ENCODE measurements around the gene IL12RB1. TPM values are rescaled to one million over a fixed set of nuclear protein-coding genes. Genes with fewer than 3 reads are reported as not detected.

The IL12RB1 gene
- total and polyA plus RNA-seq, 2 of the 13 experiments (the other 11 are each of a cell fraction or from before 2014, with no cell fraction given): 0.03 to 0.04 TPM

- TF ChIP-seq THRA (CRISPR knock-in tag; IDR thresholded peaks at IDR 0.05; ENCODE audit: borderline replicate concordance): no peak
- TF ChIP-seq, protein P1, sequence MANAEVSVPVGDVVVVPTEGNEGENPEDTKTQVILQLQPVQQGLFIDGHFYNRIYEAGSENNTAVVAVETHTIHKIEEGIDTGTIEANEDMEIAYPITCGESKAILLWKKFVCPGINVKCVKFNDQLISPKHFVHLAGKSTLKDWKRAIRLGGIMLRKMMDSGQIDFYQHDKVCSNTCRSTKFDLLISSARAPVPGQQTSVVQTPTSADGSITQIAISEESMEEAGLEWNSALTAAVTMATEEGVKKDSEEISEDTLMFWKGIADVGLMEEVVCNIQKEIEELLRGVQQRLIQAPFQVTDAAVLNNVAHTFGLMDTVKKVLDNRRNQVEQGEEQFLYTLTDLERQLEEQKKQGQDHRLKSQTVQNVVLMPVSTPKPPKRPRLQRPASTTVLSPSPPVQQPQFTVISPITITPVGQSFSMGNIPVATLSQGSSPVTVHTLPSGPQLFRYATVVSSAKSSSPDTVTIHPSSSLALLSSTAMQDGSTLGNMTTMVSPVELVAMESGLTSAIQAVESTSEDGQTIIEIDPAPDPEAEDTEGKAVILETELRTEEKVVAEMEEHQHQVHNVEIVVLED (CRISPR knock-in tag; IDR thresholded peaks at IDR 0.05; ENCODE audit: borderline replicate concordance): no peak
- TF ChIP-seq TOE1 (CRISPR knock-in tag; IDR thresholded peaks at IDR 0.05): no peak
- TF ChIP-seq SMYD3 (CRISPR knock-in tag; IDR thresholded peaks at IDR 0.05): no peak
- TF ChIP-seq CEBPG (CRISPR knock-in tag; IDR thresholded peaks at IDR 0.05): no peak
- no peak for TF ChIP-seq MTA1 (CRISPR knock-in tag; IDR thresholded peaks at IDR 0.05; ENCODE audit: borderline replicate concordance)
- TF ChIP-seq BCL6 (CRISPR knock-in tag; IDR thresholded peaks at IDR 0.05): no peak
- TF ChIP-seq RNF2 (conservative IDR thresholded peaks at IDR 0.05; ENCODE audit: low read depth): no peak
- no peak for TF ChIP-seq NONO (IDR thresholded peaks at IDR 0.05)
- no peak; the same call in 1 of the 2 replicates for TF ChIP-seq NONO (CRISPR knock-in tag; conservative IDR thresholded peaks at IDR 0.05)
- TF ChIP-seq CREBL2 (CRISPR knock-in tag; IDR thresholded peaks at IDR 0.05; ENCODE audit: borderline replicate concordance): no peak
- no peak for TF ChIP-seq ETS1 (CRISPR knock-in tag; IDR thresholded peaks at IDR 0.05)
- TF ChIP-seq, protein P2, sequence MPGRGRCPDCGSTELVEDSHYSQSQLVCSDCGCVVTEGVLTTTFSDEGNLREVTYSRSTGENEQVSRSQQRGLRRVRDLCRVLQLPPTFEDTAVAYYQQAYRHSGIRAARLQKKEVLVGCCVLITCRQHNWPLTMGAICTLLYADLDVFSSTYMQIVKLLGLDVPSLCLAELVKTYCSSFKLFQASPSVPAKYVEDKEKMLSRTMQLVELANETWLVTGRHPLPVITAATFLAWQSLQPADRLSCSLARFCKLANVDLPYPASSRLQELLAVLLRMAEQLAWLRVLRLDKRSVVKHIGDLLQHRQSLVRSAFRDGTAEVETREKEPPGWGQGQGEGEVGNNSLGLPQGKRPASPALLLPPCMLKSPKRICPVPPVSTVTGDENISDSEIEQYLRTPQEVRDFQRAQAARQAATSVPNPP (CRISPR knock-in tag; IDR thresholded peaks at IDR 0.05): no peak
- TF ChIP-seq ZNF430 (CRISPR knock-in tag; IDR thresholded peaks at IDR 0.05): no peak
- no peak for TF ChIP-seq ATF7-NPFF (CRISPR knock-in tag; IDR thresholded peaks at IDR 0.05; ENCODE audit: low read depth)
- no peak for TF ChIP-seq LBX2 (CRISPR knock-in tag; IDR thresholded peaks at IDR 0.05; ENCODE audit: borderline replicate concordance)
- no peak for TF ChIP-seq DR1 (CRISPR knock-in tag; IDR thresholded peaks at IDR 0.05)
- TF ChIP-seq ATRX (CRISPR knock-in tag; IDR thresholded peaks at IDR 0.05; ENCODE audit: borderline replicate concordance): no peak
- TF ChIP-seq, protein P3, sequence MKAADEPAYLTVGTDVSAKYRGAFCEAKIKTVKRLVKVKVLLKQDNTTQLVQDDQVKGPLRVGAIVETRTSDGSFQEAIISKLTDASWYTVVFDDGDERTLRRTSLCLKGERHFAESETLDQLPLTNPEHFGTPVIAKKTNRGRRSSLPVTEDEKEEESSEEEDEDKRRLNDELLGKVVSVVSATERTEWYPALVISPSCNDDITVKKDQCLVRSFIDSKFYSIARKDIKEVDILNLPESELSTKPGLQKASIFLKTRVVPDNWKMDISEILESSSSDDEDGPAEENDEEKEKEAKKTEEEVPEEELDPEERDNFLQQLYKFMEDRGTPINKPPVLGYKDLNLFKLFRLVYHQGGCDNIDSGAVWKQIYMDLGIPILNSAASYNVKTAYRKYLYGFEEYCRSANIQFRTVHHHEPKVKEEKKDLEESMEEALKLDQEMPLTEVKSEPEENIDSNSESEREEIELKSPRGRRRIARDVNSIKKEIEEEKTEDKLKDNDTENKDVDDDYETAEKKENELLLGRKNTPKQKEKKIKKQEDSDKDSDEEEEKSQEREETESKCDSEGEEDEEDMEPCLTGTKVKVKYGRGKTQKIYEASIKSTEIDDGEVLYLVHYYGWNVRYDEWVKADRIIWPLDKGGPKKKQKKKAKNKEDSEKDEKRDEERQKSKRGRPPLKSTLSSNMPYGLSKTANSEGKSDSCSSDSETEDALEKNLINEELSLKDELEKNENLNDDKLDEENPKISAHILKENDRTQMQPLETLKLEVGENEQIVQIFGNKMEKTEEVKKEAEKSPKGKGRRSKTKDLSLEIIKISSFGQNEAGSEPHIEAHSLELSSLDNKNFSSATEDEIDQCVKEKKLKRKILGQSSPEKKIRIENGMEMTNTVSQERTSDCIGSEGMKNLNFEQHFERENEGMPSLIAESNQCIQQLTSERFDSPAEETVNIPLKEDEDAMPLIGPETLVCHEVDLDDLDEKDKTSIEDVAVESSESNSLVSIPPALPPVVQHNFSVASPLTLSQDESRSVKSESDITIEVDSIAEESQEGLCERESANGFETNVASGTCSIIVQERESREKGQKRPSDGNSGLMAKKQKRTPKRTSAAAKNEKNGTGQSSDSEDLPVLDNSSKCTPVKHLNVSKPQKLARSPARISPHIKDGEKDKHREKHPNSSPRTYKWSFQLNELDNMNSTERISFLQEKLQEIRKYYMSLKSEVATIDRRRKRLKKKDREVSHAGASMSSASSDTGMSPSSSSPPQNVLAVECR (CRISPR knock-in tag; IDR thresholded peaks at IDR 0.05; ENCODE audit: borderline replicate concordance): peak; percentile 76
- no peak for TF ChIP-seq SUZ12 (IDR thresholded peaks at IDR 0.05; ENCODE audit: low read depth, low read length)
These were observed 31.1 kb upstream of the IL12RB1 start (continued) for GRCh38 chr19:18117692-18118378.
